MCF 10A (cell line): ENCODE measurements around the gene GAS5. TPM values are rescaled to one million over a fixed set of nuclear protein-coding genes. Genes with fewer than 3 reads are reported as not detected.
A peak's percentile ranks its signal among the peaks of the same experiment; 100 is the strongest.
"Not testable (repeated sequence)": the region's sequence is repeated elsewhere in the genome, so short reads cannot be mapped to it uniquely, and the experiment has no call there.

Source experiments
- BruUV-seq: library from RNA; stranded (reverse); fragments of 400-500 nt; replicated peaks from 2 replicates; lab custom pipeline; 2021; lab: Mats Ljungman, UMichigan
- CTCF ChIA-PET: fragments of 300-600 bp; sonication (Branson Sonifier 250); formaldehyde crosslinking; extraction: SDS; loops from one replicate; lab custom pipeline; 2021; ENCODE audit warnings: antibody characterized with exemption, inconsistent platforms; lab: Yijun Ruan, JAX
- POLR2A ChIA-PET: fragments of 300-600, 350-650 bp; sonication (Branson Sonifier 250); formaldehyde crosslinking; extraction: SDS; loops from one replicate; lab custom pipeline; 2020; ENCODE audit warnings: antibody characterized with exemption, inconsistent platforms; lab: Yijun Ruan, JAX
- DNase-seq: peaks from one replicate; pipeline ENCODE4 v3.0.0-alpha.2; 2018; ENCODE audit not compliant: unreplicated experiment
- H3K27ac Mint-ChIP-seq: one replicate; pipeline ENCODE4 v1.8.0; 2022; ENCODE audit warnings: mild to moderate bottlenecking, low read depth, mixed read lengths; ENCODE audit not compliant: unreplicated experiment
- H3K27me3 Mint-ChIP-seq: one replicate; pipeline ENCODE4 v1.8.0; 2022; ENCODE audit warnings: mixed read lengths; ENCODE audit not compliant: insufficient read depth, unreplicated experiment
- H3K36me3 Mint-ChIP-seq: one replicate; pipeline ENCODE4 v1.8.0; 2022; ENCODE audit warnings: mild to moderate bottlenecking, moderate library complexity, mixed read lengths; ENCODE audit not compliant: insufficient read depth, unreplicated experiment
- H3K4me1 Mint-ChIP-seq: one replicate; pipeline ENCODE4 v1.8.0; 2022; ENCODE audit warnings: mixed read lengths; ENCODE audit not compliant: insufficient read depth, unreplicated experiment
- H3K4me3 Mint-ChIP-seq: one replicate; pipeline ENCODE4 v1.8.0; 2022; ENCODE audit warnings: mild to moderate bottlenecking, moderate library complexity, mixed read lengths; ENCODE audit not compliant: unreplicated experiment
- H3K9me3 Mint-ChIP-seq: one replicate; pipeline ENCODE4 v1.8.0; 2022; ENCODE audit warnings: mixed read lengths; ENCODE audit not compliant: unreplicated experiment
- CTCF ChIP-seq: fragments of 200-600 bp; IDR thresholded peaks from one replicate; pipeline ENCODE4 v1.8.0; 2022; ENCODE audit warnings: antibody characterized with exemption, mild to moderate bottlenecking; ENCODE audit not compliant: unreplicated experiment
- intact Hi-C: fragments of 100-400 bp; cut with micrococcal nuclease; formaldehyde crosslinking; loops from 2 replicates; pipeline ENCODE4 v1.14.1; 2022
- total RNA-seq: library from RNA; stranded (reverse); gene quantifications from 2 replicates; pipeline ENCODE4 v1.2.3, GENCODE V29; 2022

Gene GAS5
- total RNA-seq, 1 experiment from 2014 or later: 3,184 TPM

- H3K27me3 Mint-ChIP-seq: no peaks in the 10 kb centered on the region
- peak; percentile 49 for DNase-seq
- H3K9me3 Mint-ChIP-seq: no peaks in the 10 kb centered on the region
- peaks cover 34% of the 10 kb centered on the region for H3K4me1 Mint-ChIP-seq
- intact Hi-C loops: no loop called here
- POLR2A ChIA-PET: interaction anchor here (0.6 to 7.7 kb wide), 10 partner anchors 8 to 1127 kb away, joined by 3 to 118 read pairs (median 4); partner anchors contain the start of genes CENPL, DARS2 and PRDX6
- peak overlapping the region; percentile 14 for H3K4me3 Mint-ChIP-seq
- CTCF ChIA-PET: interaction anchor here (0.5 to 3.2 kb wide), 6 partner anchors 11 to 443 kb away, joined by 3 to 9 read pairs (median 4); no protein-coding TSS in a partner anchor
- TF ChIP-seq CTCF: no peak
- peak overlapping the region; percentile 96 for H3K27ac Mint-ChIP-seq
- BruUV-seq: no TSS peak
- peaks cover 96% of the 10 kb centered on the region for H3K36me3 Mint-ChIP-seq
Observed at GRCh38 chr1:173862769-173863223, 5.0 kb downstream of the GAS5 start.

GRCh38 chr1:173862146-173862768, 5.5 kb downstream of the GAS5 start:
- H3K4me3 Mint-ChIP-seq, BruUV-seq, intact Hi-C loops, H3K9me3 Mint-ChIP-seq, H3K27me3 Mint-ChIP-seq, H3K27ac Mint-ChIP-seq: not testable (repeated sequence)
- ChIA-PET CTCF (interaction anchor here (0.5 to 3.2 kb wide), 6 partner anchors 11 to 442 kb away, joined by 3 to 9 read pairs (median 4); no protein-coding TSS in a partner anchor), POLR2A (interaction anchor here (0.6 to 7.2 kb wide), 7 partner anchors 11 to 1126 kb away, joined by 3 to 39 read pairs (median 5); partner anchors contain the start of genes CENPL, DARS2 and PRDX6)
- DNase-seq: peak; percentile 45
- peaks cover 96% of the 10 kb centered on the region for H3K36me3 Mint-ChIP-seq
- H3K4me1 Mint-ChIP-seq: peaks cover 34% of the 10 kb centered on the region

- Mint-ChIP-seq H3K9me3 (no peaks in the 10 kb centered on the region), H3K27me3 (no peaks in the 10 kb centered on the region), H3K4me1 (peaks cover 31% of the 10 kb centered on the region), H3K27ac (no peak overlapping the region), H3K36me3 (peaks cover 96% of the 10 kb centered on the region), H3K4me3 (no peak overlapping the region)
- TF ChIP-seq CTCF: no peak
- POLR2A ChIA-PET: interaction anchor here (1.5 to 7.2 kb wide), 3 partner anchors 7 to 383 kb away, joined by 5 to 39 read pairs (median 23); partner anchors contain the start of genes GAS5 and ZBTB37
- intact Hi-C loops: no loop called here
- DNase-seq: peak; percentile 40
- CTCF ChIA-PET: interaction anchor here (0.6 to 2.3 kb wide), 4 partner anchors 10 to 356 kb away, joined by 3 to 6 read pairs (median 5); no protein-coding TSS in a partner anchor
- BruUV-seq: no TSS peak
Observed at GRCh38 chr1:173861731-173862145, 6.1 kb downstream of the GAS5 start.

- H3K27ac Mint-ChIP-seq: peak overlapping the region; percentile 19
- ChIA-PET CTCF (interaction anchor here (0.8 to 2.3 kb wide), 4 partner anchors 8 to 358 kb away, joined by 3 to 6 read pairs (median 5); no protein-coding TSS in a partner anchor), POLR2A (interaction anchor here (0.7 to 7.2 kb wide), 5 partner anchors 9 to 213 kb away, joined by 3 to 39 read pairs (median 4); partner anchors contain the start of genes GAS5 and ZBTB37)
- no TSS peak for BruUV-seq
- no peak for TF ChIP-seq CTCF
- intact Hi-C loops: no loop called here
- peaks cover 96% of the 10 kb centered on the region for H3K36me3 Mint-ChIP-seq
- no peak for DNase-seq
- H3K4me3 Mint-ChIP-seq: no peak overlapping the region
- H3K9me3 Mint-ChIP-seq: no peaks in the 10 kb centered on the region
- no peaks in the 10 kb centered on the region for H3K27me3 Mint-ChIP-seq
- peaks cover 14% of the 10 kb centered on the region for H3K4me1 Mint-ChIP-seq
Observed at GRCh38 chr1:173860065-173860464, 7.7 kb downstream of the GAS5 start.

- peak overlapping the region; percentile 19 for H3K27ac Mint-ChIP-seq
- H3K4me3 Mint-ChIP-seq, H3K4me1 Mint-ChIP-seq, H3K27me3 Mint-ChIP-seq, DNase-seq, intact Hi-C loops, H3K9me3 Mint-ChIP-seq, BruUV-seq: not testable (repeated sequence)
- POLR2A ChIA-PET: interaction anchor here (0.7 to 7.2 kb wide), 5 partner anchors 8 to 142 kb away, joined by 3 to 39 read pairs (median 5); partner anchors contain the start of genes GAS5 and ZBTB37
- peaks cover 94% of the 10 kb centered on the region for H3K36me3 Mint-ChIP-seq
- CTCF ChIA-PET: interaction anchor here (0.8 to 2.3 kb wide), 2 partner anchors 9 to 347 kb away, joined by 3 to 5 read pairs; no protein-coding TSS in a partner anchor
Observed at GRCh38 chr1:173859547-173859946, 8.2 kb downstream of the GAS5 start.
